Osteoblast (primary cell): Measurements from ENCODE around the gene AUTS2. TPM values are rescaled to one million over a fixed set of nuclear protein-coding genes. Genes with fewer than 3 reads are reported as not detected.

ENCODE experiments used
- DNase-seq: peaks from one replicate; pipeline ENCODE4 v3.0.0; 2011; ENCODE audit warnings: low spot score, mixed read lengths; ENCODE audit not compliant: insufficient read length; ENCODE audit errors: missing footprints
- H2AFZ ChIP-seq: 2 replicates; pipeline ENCODE4 v1.6.0; 2011; ENCODE audit warnings: mild to moderate bottlenecking, low read length
- H3K27ac ChIP-seq: 2 replicates; pipeline ENCODE4 v1.5.1; 2011; ENCODE audit warnings: mild to moderate bottlenecking, low read depth, low read length, moderate library complexity
- H3K27me3 ChIP-seq: 2 replicates; pipeline ENCODE4 v1.6.0; 2012; ENCODE audit warnings: mild to moderate bottlenecking, control low read depth, inconsistent platforms, low read length, moderate library complexity; ENCODE audit not compliant: insufficient read depth
- H3K36me3 ChIP-seq: 2 replicates; pipeline ENCODE4 v1.5.1; 2011; ENCODE audit warnings: mild to moderate bottlenecking, low read length, control low read depth, moderate library complexity; ENCODE audit not compliant: insufficient read depth
- H3K4me1 ChIP-seq: 2 replicates; pipeline ENCODE4 v1.5.1; 2011; ENCODE audit warnings: mild to moderate bottlenecking, low read length, control low read depth, moderate library complexity; ENCODE audit not compliant: insufficient read depth
- H3K4me2 ChIP-seq: 2 replicates; pipeline ENCODE4 v1.6.0; 2011; ENCODE audit warnings: mild to moderate bottlenecking, low read length; ENCODE audit not compliant: insufficient read depth
- H3K4me3 ChIP-seq: fragments of 200-600 bp; sonication (generic); 3 replicates; pipeline ENCODE4 v1.5.1; 2012; ENCODE audit warnings: mild to moderate bottlenecking, low read length, inconsistent platforms; ENCODE audit not compliant: insufficient read depth
- H3K79me2 ChIP-seq: 2 replicates; pipeline ENCODE4 v1.6.0; 2012; ENCODE audit warnings: mild to moderate bottlenecking, low read length, control low read depth, inconsistent platforms; ENCODE audit not compliant: insufficient read depth
- H3K9me3 ChIP-seq: 2 replicates; pipeline ENCODE4 v1.5.1; 2011; ENCODE audit warnings: low read depth, low read length, control low read depth
- H4K20me1 ChIP-seq: 2 replicates; pipeline ENCODE4 v1.6.0; 2012; ENCODE audit warnings: mild to moderate bottlenecking, low read length, control low read depth; ENCODE audit not compliant: insufficient read depth
- CTCF ChIP-seq: IDR thresholded peaks from 2 replicates; pipeline ENCODE4 v1.5.1; 2011; ENCODE audit warnings: mild to moderate bottlenecking, low read depth, low read length, moderate library complexity; ENCODE audit errors: extremely low read depth
- total RNA-seq: library from RNA; depleted of rRNA; stranded (reverse); fragments of >200 nt; gene quantifications from 2 replicates; pipeline ENCODE4 v1.2.3, GENCODE V29; 2012

Gene AUTS2
- total RNA-seq, 1 donor, result 15.2 TPM

DNA sequence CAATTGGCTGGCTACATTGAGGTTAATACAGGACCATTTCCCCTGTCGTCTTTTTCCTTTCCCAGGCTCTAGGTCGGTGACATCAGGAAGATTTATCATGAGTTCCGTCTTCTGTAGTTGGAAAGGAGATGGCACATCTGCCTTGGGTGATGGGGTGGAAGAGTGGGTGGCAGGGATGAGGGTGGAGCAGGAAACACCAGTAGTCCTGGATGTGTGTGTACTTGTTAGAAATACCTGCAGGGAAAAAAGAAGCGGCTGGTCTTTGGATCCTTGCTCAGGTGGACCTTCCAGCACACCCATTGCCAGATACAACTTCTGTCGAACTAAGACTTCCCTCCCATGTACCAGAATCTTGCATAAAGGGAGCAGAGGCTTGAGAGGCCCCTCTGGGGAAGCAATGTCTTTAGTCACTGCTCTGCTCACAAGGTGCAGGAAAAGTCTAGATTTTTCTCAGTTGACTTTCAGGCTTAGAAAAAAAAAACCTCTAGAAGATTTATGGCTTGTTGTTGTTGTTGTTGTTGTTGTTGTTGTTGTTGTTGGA is 1016.9 kb downstream of the AUTS2 start:
- H3K79me2 ChIP-seq, result no peaks in the 10 kb centered on the region
- H4K20me1 ChIP-seq, result no peaks in the 10 kb centered on the region
- H3K4me2 ChIP-seq, result peak overlapping the region; percentile 63
- H3K9me3 ChIP-seq, result no peaks in the 10 kb centered on the region
- no peak overlapping the region for H3K27ac ChIP-seq
- no peak for DNase-seq
- peaks cover 3% of the 10 kb centered on the region for H3K27me3 ChIP-seq
- TF ChIP-seq CTCF, result no peak
- no peak overlapping the region for H2AFZ ChIP-seq
- H3K36me3 ChIP-seq, result no peaks in the 10 kb centered on the region
- H3K4me1 ChIP-seq, result peaks cover 8% of the 10 kb centered on the region
- H3K4me3 ChIP-seq, result no peak overlapping the region

- Histone ChIP-seq H3K4me3 (no peak overlapping the region), H3K9me3 (no peaks in the 10 kb centered on the region), H2AFZ (no peak overlapping the region), H3K27ac (no peak overlapping the region), H3K4me1 (peaks cover 8% of the 10 kb centered on the region), H3K27me3 (peaks cover 3% of the 10 kb centered on the region), H3K36me3 (no peaks in the 10 kb centered on the region), H3K79me2 (no peaks in the 10 kb centered on the region), H3K4me2 (no peak overlapping the region), H4K20me1 (no peaks in the 10 kb centered on the region)
- no peak for TF ChIP-seq CTCF
- DNase-seq, result no peak
Measured at GRCh38 chr7:70616211-70616610, 1017.9 kb downstream of the AUTS2 start.

DNA sequence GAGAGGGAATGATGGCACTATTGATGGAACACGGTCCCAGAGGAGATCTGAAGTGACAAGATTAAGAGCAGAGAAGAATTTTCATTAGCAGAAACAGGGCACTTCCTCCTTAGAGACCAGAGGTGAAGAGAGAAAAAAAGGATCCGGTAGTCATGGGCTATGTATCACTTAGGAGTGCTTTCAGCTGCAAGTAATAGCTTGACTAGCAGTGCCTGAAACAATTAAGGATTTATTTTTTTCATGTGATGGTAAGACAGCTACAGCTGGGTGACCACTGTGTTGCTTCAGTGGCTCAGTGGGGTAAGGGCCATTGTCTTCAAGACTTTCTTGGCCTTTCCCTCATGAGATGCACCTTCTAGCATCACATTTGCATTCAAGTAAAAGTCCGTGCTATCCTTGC is 1018.5 kb downstream of the AUTS2 start:
- Histone ChIP-seq H3K27me3 (peaks cover 3% of the 10 kb centered on the region), H3K27ac (no peak overlapping the region), H2AFZ (no peak overlapping the region), H3K79me2 (no peaks in the 10 kb centered on the region), H3K4me1 (peaks cover 8% of the 10 kb centered on the region), H4K20me1 (no peaks in the 10 kb centered on the region), H3K4me3 (no peak overlapping the region), H3K9me3 (no peaks in the 10 kb centered on the region), H3K4me2 (no peak overlapping the region), H3K36me3 (no peaks in the 10 kb centered on the region)
- DNase-seq, result no peak
- no peak for TF ChIP-seq CTCF

GRCh38 chr7:70618020-70618551 is 1019.8 kb downstream of the AUTS2 start:
- DNase-seq, result no peak
- Histone ChIP-seq H4K20me1 (no peaks in the 10 kb centered on the region), H3K4me3 (no peak overlapping the region), H3K9me3 (no peaks in the 10 kb centered on the region), H3K27me3 (peaks cover 3% of the 10 kb centered on the region), H3K4me1 (peaks cover 8% of the 10 kb centered on the region), H2AFZ (no peak overlapping the region), H3K36me3 (no peaks in the 10 kb centered on the region), H3K4me2 (no peak overlapping the region), H3K27ac (no peak overlapping the region), H3K79me2 (no peaks in the 10 kb centered on the region)
- no peak for TF ChIP-seq CTCF
